GM18951 (cell line): ENCODE results near the gene AATF.

Experiments
- POLR2A ChIP-seq: IDR thresholded peaks from 4 replicates; pipeline ENCODE4 v1.6.1; 2011; ENCODE audit warnings: mild to moderate bottlenecking; ENCODE audit not compliant: insufficient read length, insufficient read depth; ENCODE audit errors: extremely low read depth
- in situ Hi-C: fragments of 300-500 bp; cut with MboI; formaldehyde crosslinking; loops from one replicate; pipeline ENCODE4 v1.12.0; 2022; ENCODE audit warnings: low sequenced_read_pairs, mixed read lengths, inconsistent platforms; ENCODE audit not compliant: unreplicated experiment

AATF gene

GRCh38 chr17:36941265-36942010, 7.3 kb upstream of the AATF start:
- no peak for TF ChIP-seq POLR2A
- in situ Hi-C loops: no loop called here

- in situ Hi-C loops: no loop called here
- TF ChIP-seq POLR2A: no peak
Measured at GRCh38 chr17:36942019-36942599, 6.6 kb upstream of the AATF start.

- in situ Hi-C loops: no loop called here
- TF ChIP-seq POLR2A: no peak
Measured at GRCh38 chr17:36942631-36943125, 6.1 kb upstream of the AATF start.

GRCh38 chr17:36943250-36944191, 5.2 kb upstream of the AATF start:
- TF ChIP-seq POLR2A: no peak
- in situ Hi-C loops: no loop called here

- no peak for TF ChIP-seq POLR2A
- in situ Hi-C loops: no loop called here
Measured at GRCh38 chr17:36944553-36944952, 4.2 kb upstream of the AATF start.

GRCh38 chr17:36945140-36945539, 3.6 kb upstream of the AATF start:
- in situ Hi-C loops: no loop called here
- no peak for TF ChIP-seq POLR2A

GRCh38 chr17:36945959-36946725, 2.6 kb upstream of the AATF start:
- in situ Hi-C loops: no loop called here
- no peak for TF ChIP-seq POLR2A

GRCh38 chr17:36946726-36947091, 2.0 kb upstream of the AATF start:
- no peak for TF ChIP-seq POLR2A
- in situ Hi-C loops: no loop called here

- TF ChIP-seq POLR2A: no peak
- in situ Hi-C loops: no loop called here
Measured at GRCh38 chr17:36947922-36948716, 635 bp upstream of the AATF start.

- in situ Hi-C loops: no loop called here
- TF ChIP-seq POLR2A: no peak
Measured at GRCh38 chr17:36949461-36949927, 740 bp downstream of the AATF start.

- no peak for TF ChIP-seq POLR2A
- in situ Hi-C loops: no loop called here
Measured at GRCh38 chr17:36950027-36950426, 1.3 kb downstream of the AATF start.

GRCh38 chr17:36951084-36951789, 2.5 kb downstream of the AATF start:
- TF ChIP-seq POLR2A: no peak
- in situ Hi-C loops: no loop called here

- in situ Hi-C loops: no loop called here
- TF ChIP-seq POLR2A: no peak
Measured at GRCh38 chr17:36971508-36971907, 22.8 kb downstream of the AATF start.
